NCI-H2107 (cell line): ENCODE measurements around the gene SLC24A4.

ENCODE experiments used
- DNase-seq: peaks from one replicate; lab custom pipeline; 2025; lab: John Stamatoyannopoulos, UW

Gene SLC24A4

GRCh38 chr14:92316176-92316575 is 6.8 kb upstream of the SLC24A4 start:
- no peak for DNase-seq

GRCh38 chr14:92316937-92317336 is 6.0 kb upstream of the SLC24A4 start:
- DNase-seq = no peak

GRCh38 chr14:92317511-92317910 is 5.5 kb upstream of the SLC24A4 start:
- DNase-seq = no peak

- no peak for DNase-seq
These were observed 1.3 kb upstream of the SLC24A4 start for GRCh38 chr14:92321701-92322100.

GRCh38 chr14:92322516-92322915 is 449 bp upstream of the SLC24A4 start:
- no peak for DNase-seq

- no peak for DNase-seq
These were observed 1.2 kb downstream of the SLC24A4 start for GRCh38 chr14:92323916-92324818.

GRCh38 chr14:92325835-92326234 is 2.9 kb downstream of the SLC24A4 start:
- DNase-seq = no peak

- DNase-seq = no peak
These were observed 5.8 kb downstream of the SLC24A4 start for GRCh38 chr14:92328664-92329255.

GRCh38 chr14:92334050-92334449 is 11.1 kb downstream of the SLC24A4 start:
- DNase-seq = no peak

- DNase-seq = no peak
These were observed 13.4 kb downstream of the SLC24A4 start for GRCh38 chr14:92336363-92336762.

- no peak for DNase-seq
These were observed 16.5 kb downstream of the SLC24A4 start for GRCh38 chr14:92339426-92339825.

- DNase-seq = no peak
These were observed 17.1 kb downstream of the SLC24A4 start for GRCh38 chr14:92340071-92340470.

GRCh38 chr14:92340931-92341330 is 18.0 kb downstream of the SLC24A4 start:
- no peak for DNase-seq

GRCh38 chr14:92341791-92342190 is 18.8 kb downstream of the SLC24A4 start:
- DNase-seq = no peak

GRCh38 chr14:92348154-92348553 is 25.2 kb downstream of the SLC24A4 start:
- DNase-seq = no peak

GRCh38 chr14:92351750-92352149 is 28.8 kb downstream of the SLC24A4 start:
- no peak for DNase-seq

GRCh38 chr14:92352158-92352985 is 29.4 kb downstream of the SLC24A4 start:
- no peak for DNase-seq

- DNase-seq = no peak
These were observed 30.5 kb downstream of the SLC24A4 start for GRCh38 chr14:92353447-92353846.

- no peak for DNase-seq
These were observed 33.7 kb downstream of the SLC24A4 start for GRCh38 chr14:92356677-92357076.

GRCh38 chr14:92360651-92361370 is 37.8 kb downstream of the SLC24A4 start:
- DNase-seq = no peak

GRCh38 chr14:92362781-92363235 is 39.8 kb downstream of the SLC24A4 start:
- no peak for DNase-seq

GRCh38 chr14:92366237-92366636 is 43.3 kb downstream of the SLC24A4 start:
- no peak for DNase-seq
